Measurements from ENCODE around the gene HS6ST2.

The HS6ST2 gene

GRCh38 chrX:132958091-132958703 lies at the start of gene HS6ST2:
TSS of gene HS6ST2 (minus strand) at chrX:132958629.
- H3K4me1 ChIP-seq (ENCODE audit: insufficient read depth, poor library complexity, severe bottlenecking), result no peaks in the 10 kb centered on the region
- H3K9me3 ChIP-seq (ENCODE audit: severe bottlenecking), result no peaks in the 10 kb centered on the region
- DNase-seq (ENCODE audit: low spot score) (no peak), ATAC-seq (ENCODE audit: low read depth) (peak; percentile 39)
- TF ChIP-seq CTCF (IDR thresholded peaks at IDR 0.05; ENCODE audit: poor library complexity, severe bottlenecking), result no peak
- no peaks in the 10 kb centered on the region for H3K27me3 ChIP-seq (ENCODE audit: insufficient read depth, poor library complexity, severe bottlenecking)
- H3K4me3 ChIP-seq (ENCODE audit: severe bottlenecking), result peak within 1 kb of the TSS; percentile 36
- H3K36me3 ChIP-seq (ENCODE audit: low read depth), result no peaks in the 10 kb centered on the region
- H3K27ac ChIP-seq (ENCODE audit: poor library complexity, severe bottlenecking), result no peak within 1 kb of the TSS

GRCh38 chrX:133007458-133007857 lies 49.0 kb upstream of the HS6ST2 start:
- Histone ChIP-seq H3K27me3 (ENCODE audit: insufficient read depth, poor library complexity, severe bottlenecking) (no peaks in the 10 kb centered on the region), H3K36me3 (ENCODE audit: low read depth) (no peaks in the 10 kb centered on the region), H3K4me1 (ENCODE audit: insufficient read depth, poor library complexity, severe bottlenecking) (no peaks in the 10 kb centered on the region), H3K27ac (ENCODE audit: poor library complexity, severe bottlenecking) (no peak overlapping the region), H3K9me3 (ENCODE audit: severe bottlenecking) (no peaks in the 10 kb centered on the region), H3K4me3 (ENCODE audit: severe bottlenecking) (no peak overlapping the region)
- ATAC-seq (ENCODE audit: low read depth) (no peak), DNase-seq (ENCODE audit: low spot score) (no peak)
- TF ChIP-seq CTCF (IDR thresholded peaks at IDR 0.05; ENCODE audit: poor library complexity, severe bottlenecking), result no peak

GRCh38 chrX:133005616-133006015 lies 47.2 kb upstream of the HS6ST2 start:
- no peaks in the 10 kb centered on the region for H3K4me1 ChIP-seq (ENCODE audit: insufficient read depth, poor library complexity, severe bottlenecking)
- H3K36me3 ChIP-seq (ENCODE audit: low read depth), result no peaks in the 10 kb centered on the region
- H3K4me3 ChIP-seq (ENCODE audit: severe bottlenecking), result no peak overlapping the region
- H3K9me3 ChIP-seq (ENCODE audit: severe bottlenecking), result no peaks in the 10 kb centered on the region
- no peak for TF ChIP-seq CTCF (IDR thresholded peaks at IDR 0.05; ENCODE audit: poor library complexity, severe bottlenecking)
- DNase-seq (ENCODE audit: low spot score) (no peak), ATAC-seq (ENCODE audit: low read depth) (no peak)
- H3K27me3 ChIP-seq (ENCODE audit: insufficient read depth, poor library complexity, severe bottlenecking), result no peaks in the 10 kb centered on the region
- H3K27ac ChIP-seq (ENCODE audit: poor library complexity, severe bottlenecking), result no peak overlapping the region

- no peaks in the 10 kb centered on the region for H3K9me3 ChIP-seq (ENCODE audit: severe bottlenecking)
- H3K27me3 ChIP-seq (ENCODE audit: insufficient read depth, poor library complexity, severe bottlenecking), result no peaks in the 10 kb centered on the region
- no peak overlapping the region for H3K4me3 ChIP-seq (ENCODE audit: severe bottlenecking)
- DNase-seq (ENCODE audit: low spot score) (no peak), ATAC-seq (ENCODE audit: low read depth) (no peak)
- TF ChIP-seq CTCF (IDR thresholded peaks at IDR 0.05; ENCODE audit: poor library complexity, severe bottlenecking), result peak; percentile 64
- H3K4me1 ChIP-seq (ENCODE audit: insufficient read depth, poor library complexity, severe bottlenecking), result no peaks in the 10 kb centered on the region
- H3K36me3 ChIP-seq (ENCODE audit: low read depth), result no peaks in the 10 kb centered on the region
- H3K27ac ChIP-seq (ENCODE audit: poor library complexity, severe bottlenecking), result no peak overlapping the region
These were observed 46.6 kb upstream of the HS6ST2 start for GRCh38 chrX:133005042-133005441.

GRCh38 chrX:132999209-132999608 lies 40.8 kb upstream of the HS6ST2 start:
- no peaks in the 10 kb centered on the region for H3K4me1 ChIP-seq (ENCODE audit: insufficient read depth, poor library complexity, severe bottlenecking)
- no peaks in the 10 kb centered on the region for H3K36me3 ChIP-seq (ENCODE audit: low read depth)
- ATAC-seq (ENCODE audit: low read depth) (no peak), DNase-seq (ENCODE audit: low spot score) (no peak)
- no peak overlapping the region for H3K4me3 ChIP-seq (ENCODE audit: severe bottlenecking)
- no peak overlapping the region for H3K27ac ChIP-seq (ENCODE audit: poor library complexity, severe bottlenecking)
- H3K27me3 ChIP-seq (ENCODE audit: insufficient read depth, poor library complexity, severe bottlenecking), result no peaks in the 10 kb centered on the region
- H3K9me3 ChIP-seq (ENCODE audit: severe bottlenecking), result no peaks in the 10 kb centered on the region
- TF ChIP-seq CTCF (IDR thresholded peaks at IDR 0.05; ENCODE audit: poor library complexity, severe bottlenecking), result no peak

Data from RWPE2 (cell line).